Measurements from ENCODE around the gene CYSRT1.

CYSRT1 gene

GRCh38 chr9:137182836-137183235 lies 42.1 kb upstream of the CYSRT1 start:
- TF ChIP-seq YY1 (IDR thresholded peaks at IDR 0.05; ENCODE audit: low read depth) (no peak), RAD21 (IDR thresholded peaks at IDR 0.05; ENCODE audit: low read depth) (no peak), TEAD4 (IDR thresholded peaks at IDR 0.05) (no peak), USF1 (IDR thresholded peaks at IDR 0.05) (no peak), ZBTB7A (IDR thresholded peaks at IDR 0.05; ENCODE audit: low read depth) (no peak), MAX (IDR thresholded peaks at IDR 0.05) (no peak), TAF1 (IDR thresholded peaks at IDR 0.05; ENCODE audit: low read depth) (no peak), EP300 (IDR thresholded peaks at IDR 0.05; ENCODE audit: borderline replicate concordance) (no peak), CREB1 (IDR thresholded peaks at IDR 0.05; ENCODE audit: low read depth) (no peak), EGR1 (IDR thresholded peaks at IDR 0.05) (no peak), NFIC (IDR thresholded peaks at IDR 0.05) (no peak), FOXM1 (IDR thresholded peaks at IDR 0.05; ENCODE audit: borderline replicate concordance, low read depth) (no peak), TCF12 (IDR thresholded peaks at IDR 0.05; ENCODE audit: low read depth) (no peak), CEBPB (IDR thresholded peaks at IDR 0.05) (no peak)
- TF ChIP-seq, protein P1, sequence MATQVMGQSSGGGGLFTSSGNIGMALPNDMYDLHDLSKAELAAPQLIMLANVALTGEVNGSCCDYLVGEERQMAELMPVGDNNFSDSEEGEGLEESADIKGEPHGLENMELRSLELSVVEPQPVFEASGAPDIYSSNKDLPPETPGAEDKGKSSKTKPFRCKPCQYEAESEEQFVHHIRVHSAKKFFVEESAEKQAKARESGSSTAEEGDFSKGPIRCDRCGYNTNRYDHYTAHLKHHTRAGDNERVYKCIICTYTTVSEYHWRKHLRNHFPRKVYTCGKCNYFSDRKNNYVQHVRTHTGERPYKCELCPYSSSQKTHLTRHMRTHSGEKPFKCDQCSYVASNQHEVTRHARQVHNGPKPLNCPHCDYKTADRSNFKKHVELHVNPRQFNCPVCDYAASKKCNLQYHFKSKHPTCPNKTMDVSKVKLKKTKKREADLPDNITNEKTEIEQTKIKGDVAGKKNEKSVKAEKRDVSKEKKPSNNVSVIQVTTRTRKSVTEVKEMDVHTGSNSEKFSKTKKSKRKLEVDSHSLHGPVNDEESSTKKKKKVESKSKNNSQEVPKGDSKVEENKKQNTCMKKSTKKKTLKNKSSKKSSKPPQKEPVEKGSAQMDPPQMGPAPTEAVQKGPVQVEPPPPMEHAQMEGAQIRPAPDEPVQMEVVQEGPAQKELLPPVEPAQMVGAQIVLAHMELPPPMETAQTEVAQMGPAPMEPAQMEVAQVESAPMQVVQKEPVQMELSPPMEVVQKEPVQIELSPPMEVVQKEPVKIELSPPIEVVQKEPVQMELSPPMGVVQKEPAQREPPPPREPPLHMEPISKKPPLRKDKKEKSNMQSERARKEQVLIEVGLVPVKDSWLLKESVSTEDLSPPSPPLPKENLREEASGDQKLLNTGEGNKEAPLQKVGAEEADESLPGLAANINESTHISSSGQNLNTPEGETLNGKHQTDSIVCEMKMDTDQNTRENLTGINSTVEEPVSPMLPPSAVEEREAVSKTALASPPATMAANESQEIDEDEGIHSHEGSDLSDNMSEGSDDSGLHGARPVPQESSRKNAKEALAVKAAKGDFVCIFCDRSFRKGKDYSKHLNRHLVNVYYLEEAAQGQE (IDR thresholded peaks at IDR 0.05; ENCODE audit: low read depth): no peak

- TF ChIP-seq EGR1 (IDR thresholded peaks at IDR 0.05) (no peak), TEAD4 (IDR thresholded peaks at IDR 0.05) (no peak), TCF12 (IDR thresholded peaks at IDR 0.05; ENCODE audit: low read depth) (no peak), EP300 (IDR thresholded peaks at IDR 0.05; ENCODE audit: borderline replicate concordance) (no peak), NFIC (IDR thresholded peaks at IDR 0.05) (no peak), ZBTB7A (IDR thresholded peaks at IDR 0.05; ENCODE audit: low read depth) (no peak), CEBPB (IDR thresholded peaks at IDR 0.05) (no peak), FOXM1 (IDR thresholded peaks at IDR 0.05; ENCODE audit: borderline replicate concordance, low read depth) (no peak), YY1 (IDR thresholded peaks at IDR 0.05; ENCODE audit: low read depth) (no peak), RAD21 (IDR thresholded peaks at IDR 0.05; ENCODE audit: low read depth) (no peak), USF1 (IDR thresholded peaks at IDR 0.05) (no peak), TAF1 (IDR thresholded peaks at IDR 0.05; ENCODE audit: low read depth) (no peak), CREB1 (IDR thresholded peaks at IDR 0.05; ENCODE audit: low read depth) (no peak), MAX (IDR thresholded peaks at IDR 0.05) (no peak)
- TF ChIP-seq, protein P1 (IDR thresholded peaks at IDR 0.05; ENCODE audit: low read depth): no peak
Observed at GRCh38 chr9:137183980-137184595, 40.9 kb upstream of the CYSRT1 start.

- no peak for TF ChIP-seq TCF12 (IDR thresholded peaks at IDR 0.05; ENCODE audit: low read depth)
- no peak for TF ChIP-seq CREB1 (IDR thresholded peaks at IDR 0.05; ENCODE audit: low read depth)
- no peak for TF ChIP-seq FOXM1 (IDR thresholded peaks at IDR 0.05; ENCODE audit: borderline replicate concordance, low read depth)
- TF ChIP-seq EGR1 (IDR thresholded peaks at IDR 0.05): no peak
- TF ChIP-seq CEBPB (IDR thresholded peaks at IDR 0.05): no peak
- TF ChIP-seq, protein P1 (IDR thresholded peaks at IDR 0.05; ENCODE audit: low read depth): no peak
- TF ChIP-seq TEAD4 (IDR thresholded peaks at IDR 0.05): no peak
- no peak for TF ChIP-seq MAX (IDR thresholded peaks at IDR 0.05)
- TF ChIP-seq RAD21 (IDR thresholded peaks at IDR 0.05; ENCODE audit: low read depth): no peak
- TF ChIP-seq YY1 (IDR thresholded peaks at IDR 0.05; ENCODE audit: low read depth): no peak
- no peak for TF ChIP-seq TAF1 (IDR thresholded peaks at IDR 0.05; ENCODE audit: low read depth)
- no peak for TF ChIP-seq EP300 (IDR thresholded peaks at IDR 0.05; ENCODE audit: borderline replicate concordance)
- no peak for TF ChIP-seq ZBTB7A (IDR thresholded peaks at IDR 0.05; ENCODE audit: low read depth)
- TF ChIP-seq USF1 (IDR thresholded peaks at IDR 0.05): no peak
- TF ChIP-seq NFIC (IDR thresholded peaks at IDR 0.05): no peak
Observed at GRCh38 chr9:137184881-137185660, 39.9 kb upstream of the CYSRT1 start.
